ENCODE results near the gene TEX12.

GRCh38 chr11:112161012-112161411 is 6.2 kb upstream of the TEX12 start:
- TF ChIP-seq EZH2phosphoT487 (IDR thresholded peaks at IDR 0.05; ENCODE audit: low read length): no peak
- no peak for TF ChIP-seq CTCF (IDR thresholded peaks at IDR 0.05; ENCODE audit: low read length)

All from MM.1S (cell line).